Measurements from ENCODE around the gene MEGF10. TPM values are rescaled to one million over a fixed set of nuclear protein-coding genes. Genes with fewer than 3 reads are reported as not detected.
"Not testable (repeated sequence)": the region's sequence is repeated elsewhere in the genome, so short reads cannot be mapped to it uniquely, and the experiment has no call there.

The MEGF10 gene
- total RNA-seq, 1 experiment from 2014 or later = not detected

DNA sequence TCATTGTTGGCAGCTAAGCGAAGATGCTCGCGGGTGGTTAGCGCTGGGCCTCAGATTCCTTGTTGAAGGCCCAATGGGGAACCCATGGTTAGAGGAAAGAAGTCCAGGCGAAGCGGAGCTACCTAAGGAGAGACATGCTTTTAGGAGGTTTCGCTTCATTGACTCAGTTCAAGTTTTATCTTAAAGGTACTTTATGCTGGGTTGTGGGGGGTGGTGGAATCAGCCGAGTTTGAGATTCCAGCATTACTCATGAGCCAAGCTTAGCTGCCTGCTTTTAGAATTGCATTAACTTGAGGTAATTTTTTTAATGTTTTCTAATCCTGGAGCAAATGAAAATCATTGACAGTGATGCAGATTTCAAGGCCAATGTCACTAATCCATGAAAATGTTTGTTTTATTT is 16.1 kb downstream of the MEGF10 start:
- TF ChIP-seq EZH2 (IDR thresholded peaks at IDR 0.05; ENCODE audit: low read depth) = no peak
- TF ChIP-seq, protein P1, sequence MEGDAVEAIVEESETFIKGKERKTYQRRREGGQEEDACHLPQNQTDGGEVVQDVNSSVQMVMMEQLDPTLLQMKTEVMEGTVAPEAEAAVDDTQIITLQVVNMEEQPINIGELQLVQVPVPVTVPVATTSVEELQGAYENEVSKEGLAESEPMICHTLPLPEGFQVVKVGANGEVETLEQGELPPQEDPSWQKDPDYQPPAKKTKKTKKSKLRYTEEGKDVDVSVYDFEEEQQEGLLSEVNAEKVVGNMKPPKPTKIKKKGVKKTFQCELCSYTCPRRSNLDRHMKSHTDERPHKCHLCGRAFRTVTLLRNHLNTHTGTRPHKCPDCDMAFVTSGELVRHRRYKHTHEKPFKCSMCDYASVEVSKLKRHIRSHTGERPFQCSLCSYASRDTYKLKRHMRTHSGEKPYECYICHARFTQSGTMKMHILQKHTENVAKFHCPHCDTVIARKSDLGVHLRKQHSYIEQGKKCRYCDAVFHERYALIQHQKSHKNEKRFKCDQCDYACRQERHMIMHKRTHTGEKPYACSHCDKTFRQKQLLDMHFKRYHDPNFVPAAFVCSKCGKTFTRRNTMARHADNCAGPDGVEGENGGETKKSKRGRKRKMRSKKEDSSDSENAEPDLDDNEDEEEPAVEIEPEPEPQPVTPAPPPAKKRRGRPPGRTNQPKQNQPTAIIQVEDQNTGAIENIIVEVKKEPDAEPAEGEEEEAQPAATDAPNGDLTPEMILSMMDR (conservative IDR thresholded peaks at IDR 0.05) = no peak
- H3K4me3 ChIP-seq = no peak overlapping the region
- no peaks in the 10 kb centered on the region for H3K27me3 ChIP-seq (ENCODE audit: insufficient read depth, low read depth)
- H3K9me2 ChIP-seq (ENCODE audit: insufficient read depth) = no peaks in the 10 kb centered on the region; the same call in 1 of the 2 replicates
- ChIA-PET POLR2A (ENCODE audit: unreplicated experiment) (no interaction called here), CTCF (no interaction called here)
- BruUV-seq (replicated peaks) = no TSS peak
- no peak for DNase-seq
- H4K20me1 ChIP-seq (ENCODE audit: insufficient read depth) = no peaks in the 10 kb centered on the region
- H3K9me3 ChIP-seq (ENCODE audit: insufficient read depth, low read depth) = no peaks in the 10 kb centered on the region
- no peak overlapping the region for H3K4me2 ChIP-seq
- no peaks in the 10 kb centered on the region for H3F3A ChIP-seq (ENCODE audit: insufficient read depth, low read depth)
- H3K4me1 ChIP-seq (replicated peaks; ENCODE audit: insufficient read depth) = no peaks in the 10 kb centered on the region
- H3K79me2 ChIP-seq (ENCODE audit: low read depth) = no peaks in the 10 kb centered on the region
- H3K27ac ChIP-seq = no peak overlapping the region
- intact Hi-C loops (cut with micrococcal nuclease; ENCODE audit: unreplicated experiment) = no loop called here
- no peak overlapping the region for H2AFZ ChIP-seq
- no peaks in the 10 kb centered on the region for H3K36me3 ChIP-seq (ENCODE audit: low read depth)

DNA sequence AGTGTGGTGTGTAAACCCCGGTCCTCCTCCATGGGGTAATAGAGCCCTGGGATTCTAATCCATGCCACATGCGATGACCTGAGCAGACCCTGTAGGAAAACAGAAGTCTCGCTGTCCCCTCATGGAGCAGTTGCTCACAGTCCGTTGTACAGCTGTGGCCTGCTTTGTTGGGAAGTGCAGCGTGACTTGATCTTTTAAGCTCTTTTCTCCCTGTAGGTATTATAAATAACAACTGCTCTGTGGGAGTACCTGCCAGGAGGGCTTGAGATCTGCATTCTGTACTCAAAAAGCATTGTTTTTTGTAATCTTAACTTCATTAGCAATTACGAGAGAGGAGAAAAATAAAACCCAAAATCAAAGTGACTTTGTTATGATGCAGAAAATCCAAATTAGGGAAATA is 17.3 kb downstream of the MEGF10 start:
- ChIA-PET CTCF (no interaction called here), POLR2A (ENCODE audit: unreplicated experiment) (no interaction called here)
- intact Hi-C loops (cut with micrococcal nuclease; ENCODE audit: unreplicated experiment) = no loop called here
- H2AFZ ChIP-seq = no peak overlapping the region
- no peaks in the 10 kb centered on the region; the same call in 1 of the 2 replicates for H3K9me2 ChIP-seq (ENCODE audit: insufficient read depth)
- no peaks in the 10 kb centered on the region for H3K36me3 ChIP-seq (ENCODE audit: low read depth)
- no peaks in the 10 kb centered on the region for H3K4me1 ChIP-seq (replicated peaks; ENCODE audit: insufficient read depth)
- no peak for DNase-seq
- H3K9me3 ChIP-seq (ENCODE audit: insufficient read depth, low read depth) = no peaks in the 10 kb centered on the region
- no peaks in the 10 kb centered on the region for H3K79me2 ChIP-seq (ENCODE audit: low read depth)
- TF ChIP-seq, protein P1 (conservative IDR thresholded peaks at IDR 0.05) = no peak
- no peak for TF ChIP-seq EZH2 (IDR thresholded peaks at IDR 0.05; ENCODE audit: low read depth)
- no TSS peak for BruUV-seq (replicated peaks)
- no peaks in the 10 kb centered on the region for H3K27me3 ChIP-seq (ENCODE audit: insufficient read depth, low read depth)
- no peaks in the 10 kb centered on the region for H4K20me1 ChIP-seq (ENCODE audit: insufficient read depth)
- no peak overlapping the region for H3K4me2 ChIP-seq
- no peak overlapping the region for H3K27ac ChIP-seq
- H3F3A ChIP-seq (ENCODE audit: insufficient read depth, low read depth) = no peaks in the 10 kb centered on the region
- no peak overlapping the region for H3K4me3 ChIP-seq

DNA sequence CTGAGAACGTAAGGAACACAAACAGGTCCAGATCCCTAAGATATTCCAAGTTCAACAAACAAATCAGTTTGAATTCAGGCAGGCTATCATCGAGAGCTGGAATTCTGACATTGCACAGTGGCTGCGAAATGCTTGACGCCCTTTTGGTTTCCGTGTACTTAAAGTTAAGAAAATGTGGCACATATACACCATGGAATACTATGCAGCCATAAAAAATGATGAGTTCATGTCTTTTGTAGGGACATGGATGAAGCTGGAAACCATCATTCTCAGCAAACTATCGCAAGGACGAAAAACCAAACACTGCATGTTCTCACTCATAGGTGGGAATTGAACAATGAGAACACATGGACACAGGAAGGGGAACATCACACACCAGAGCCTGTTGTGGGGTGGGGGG is 17.7 kb downstream of the MEGF10 start:
- DNase-seq; intact Hi-C loops (cut with micrococcal nuclease; ENCODE audit: unreplicated experiment); POLR2A ChIA-PET (ENCODE audit: unreplicated experiment): not testable (repeated sequence)

DNA sequence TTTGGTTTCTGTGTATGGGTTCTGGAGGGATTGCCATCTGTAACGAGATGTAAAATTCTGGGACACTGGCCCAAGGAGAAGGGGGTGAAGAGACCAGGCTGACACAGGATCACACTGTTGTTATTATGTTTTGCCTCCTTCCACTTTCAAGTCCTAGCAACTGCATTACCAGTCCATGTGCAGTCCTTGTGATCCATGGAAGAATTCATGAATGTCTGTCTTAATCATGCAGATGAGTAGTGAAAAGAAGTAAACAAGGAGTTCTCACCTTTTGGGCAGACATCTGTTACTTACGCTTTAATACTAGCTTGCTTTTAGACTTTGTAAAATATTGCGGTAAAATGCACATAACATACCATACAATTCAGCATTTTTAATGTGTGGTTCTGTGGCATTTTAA is 18.3 kb downstream of the MEGF10 start:
- no TSS peak for BruUV-seq (replicated peaks)
- H3K9me3 ChIP-seq (ENCODE audit: insufficient read depth, low read depth) = no peaks in the 10 kb centered on the region
- TF ChIP-seq, protein P1 (conservative IDR thresholded peaks at IDR 0.05) = no peak
- no peak for TF ChIP-seq EZH2 (IDR thresholded peaks at IDR 0.05; ENCODE audit: low read depth)
- DNase-seq = no peak
- ChIA-PET CTCF (no interaction called here), POLR2A (ENCODE audit: unreplicated experiment) (no interaction called here)
- no peak overlapping the region for H2AFZ ChIP-seq
- no peak overlapping the region for H3K4me2 ChIP-seq
- 0 out of 2 replicates have a peak, but pooled peaks cover 3% of the 10 kb centered on the region for H3K4me1 ChIP-seq (replicated peaks; ENCODE audit: insufficient read depth)
- no peaks in the 10 kb centered on the region for H4K20me1 ChIP-seq (ENCODE audit: insufficient read depth)
- no peaks in the 10 kb centered on the region for H3K79me2 ChIP-seq (ENCODE audit: low read depth)
- no peaks in the 10 kb centered on the region for H3F3A ChIP-seq (ENCODE audit: insufficient read depth, low read depth)
- H3K4me3 ChIP-seq = no peak overlapping the region
- H3K36me3 ChIP-seq (ENCODE audit: low read depth) = no peaks in the 10 kb centered on the region
- H3K9me2 ChIP-seq (ENCODE audit: insufficient read depth) = no peaks in the 10 kb centered on the region; the same call in 1 of the 2 replicates
- intact Hi-C loops (cut with micrococcal nuclease; ENCODE audit: unreplicated experiment) = no loop called here
- H3K27me3 ChIP-seq (ENCODE audit: insufficient read depth, low read depth) = no peaks in the 10 kb centered on the region
- no peak overlapping the region for H3K27ac ChIP-seq

More for the DNA sequence above, 17.7 kb downstream of the MEGF10 start:
- H3K27me3 ChIP-seq (ENCODE audit: insufficient read depth, low read depth); H4K20me1 ChIP-seq (ENCODE audit: insufficient read depth); H3K9me2 ChIP-seq (ENCODE audit: insufficient read depth); H3K9me3 ChIP-seq (ENCODE audit: insufficient read depth, low read depth); H3F3A ChIP-seq (ENCODE audit: insufficient read depth, low read depth); H3K36me3 ChIP-seq (ENCODE audit: low read depth); H3K4me1 ChIP-seq (replicated peaks; ENCODE audit: insufficient read depth); H3K4me3 ChIP-seq; CTCF ChIA-PET; H2AFZ ChIP-seq; BruUV-seq (replicated peaks); H3K79me2 ChIP-seq (ENCODE audit: low read depth); H3K27ac ChIP-seq; H3K4me2 ChIP-seq: not testable (repeated sequence)

Data from PC-9 (cell line).